Measurements from ENCODE around the gene ATF7.
A peak's percentile ranks its signal among the peaks of the same experiment; 100 is the strongest.

The ATF7 gene

DNA sequence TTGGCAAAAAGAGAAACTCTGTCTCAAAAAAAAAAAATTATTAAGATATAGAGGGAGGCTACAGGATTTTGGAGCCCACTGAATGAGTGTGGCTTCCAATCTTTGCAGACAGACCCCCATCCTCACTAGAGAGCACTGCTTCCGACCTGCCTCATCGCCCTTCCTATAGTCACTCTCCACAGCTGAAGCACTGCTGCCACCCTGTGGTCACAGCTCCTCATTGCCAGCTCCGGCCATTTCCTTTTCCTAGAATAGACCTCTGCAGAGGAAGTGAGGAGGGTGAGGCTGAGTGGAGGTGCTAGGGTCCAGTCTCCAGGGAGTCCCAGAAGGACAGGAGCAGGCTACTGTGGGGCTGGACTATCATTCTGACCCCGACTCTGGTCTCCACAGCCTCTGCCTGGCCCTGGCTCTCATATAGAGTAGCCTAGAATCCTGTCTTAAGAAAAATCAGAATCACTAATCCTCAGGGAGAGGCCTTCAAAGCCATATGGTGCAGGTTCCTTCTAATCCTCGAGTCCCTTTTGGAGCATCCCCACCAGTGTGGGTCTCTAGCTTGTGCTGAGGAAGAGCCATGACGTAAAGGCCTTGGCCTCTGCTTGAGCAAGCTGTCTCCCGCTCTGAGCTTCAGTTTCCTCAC lies 117.5 kb downstream of the ATF7 start:
- no peaks in the 10 kb centered on the region for H4K20me1 ChIP-seq (ENCODE audit: insufficient read depth, low read length)
- peaks cover 53% of the 10 kb centered on the region for H3K36me3 ChIP-seq (ENCODE audit: insufficient read depth, low read length)
- no peak overlapping the region; the same call in 1 of the 2 replicates for H3K9ac ChIP-seq (ENCODE audit: low read depth, low read length)
- no peaks in the 10 kb centered on the region for H3K27me3 ChIP-seq (ENCODE audit: insufficient read depth, low read length, poor library complexity)
- peaks cover 8% of the 10 kb centered on the region for H3K4me1 ChIP-seq (ENCODE audit: insufficient read depth, low read length)
- peak; percentile 97 for ATAC-seq (ENCODE audit: insufficient read depth, low read depth)
- DNase-seq, result peak; percentile 86
- peak overlapping the region; percentile 49 for H3K27ac ChIP-seq (ENCODE audit: low read length)
- 0 out of 2 replicates have a peak, but pooled peaks cover under 1% of the 10 kb centered on the region for H3K79me2 ChIP-seq (ENCODE audit: insufficient read depth, low read length)
- H3K4me3 ChIP-seq (ENCODE audit: low read depth in 1 of 2, low read length in 2 of 2), result no peak overlapping the region
- H2AFZ ChIP-seq (ENCODE audit: low read depth, low read length), result peak overlapping the region; percentile 58; the same call in 1 of the 2 replicates
- no peak for TF ChIP-seq EZH2 (IDR thresholded peaks at IDR 0.05; ENCODE audit: borderline replicate concordance, low read depth, low read length, severe bottlenecking)
- TF ChIP-seq, protein P1, sequence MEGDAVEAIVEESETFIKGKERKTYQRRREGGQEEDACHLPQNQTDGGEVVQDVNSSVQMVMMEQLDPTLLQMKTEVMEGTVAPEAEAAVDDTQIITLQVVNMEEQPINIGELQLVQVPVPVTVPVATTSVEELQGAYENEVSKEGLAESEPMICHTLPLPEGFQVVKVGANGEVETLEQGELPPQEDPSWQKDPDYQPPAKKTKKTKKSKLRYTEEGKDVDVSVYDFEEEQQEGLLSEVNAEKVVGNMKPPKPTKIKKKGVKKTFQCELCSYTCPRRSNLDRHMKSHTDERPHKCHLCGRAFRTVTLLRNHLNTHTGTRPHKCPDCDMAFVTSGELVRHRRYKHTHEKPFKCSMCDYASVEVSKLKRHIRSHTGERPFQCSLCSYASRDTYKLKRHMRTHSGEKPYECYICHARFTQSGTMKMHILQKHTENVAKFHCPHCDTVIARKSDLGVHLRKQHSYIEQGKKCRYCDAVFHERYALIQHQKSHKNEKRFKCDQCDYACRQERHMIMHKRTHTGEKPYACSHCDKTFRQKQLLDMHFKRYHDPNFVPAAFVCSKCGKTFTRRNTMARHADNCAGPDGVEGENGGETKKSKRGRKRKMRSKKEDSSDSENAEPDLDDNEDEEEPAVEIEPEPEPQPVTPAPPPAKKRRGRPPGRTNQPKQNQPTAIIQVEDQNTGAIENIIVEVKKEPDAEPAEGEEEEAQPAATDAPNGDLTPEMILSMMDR (IDR thresholded peaks at IDR 0.05; ENCODE audit: borderline replicate concordance, extremely low read depth, low read length, poor library complexity, severe bottlenecking), result peak; percentile 99
- H3K4me2 ChIP-seq (ENCODE audit: insufficient read depth, low read length), result peak overlapping the region; percentile 19; the same call in 1 of the 2 replicates
- no peaks in the 10 kb centered on the region for H3K9me3 ChIP-seq (ENCODE audit: insufficient read depth, low read length, severe bottlenecking)

DNA sequence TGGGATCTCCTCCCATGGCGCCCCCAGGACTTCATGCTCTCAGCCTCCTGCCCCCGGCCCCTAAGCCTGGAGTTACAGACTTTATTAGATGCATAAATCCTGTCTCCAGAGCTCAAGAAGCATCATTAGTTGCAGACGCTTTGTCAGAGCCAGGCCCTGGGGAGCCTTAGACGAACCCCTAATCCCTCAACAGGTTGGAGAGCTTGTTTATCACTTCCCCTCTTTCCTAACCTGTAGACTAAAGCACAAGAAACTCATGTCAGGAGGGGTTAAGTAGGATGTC lies 118.6 kb downstream of the ATF7 start:
- no peak overlapping the region for H3K4me3 ChIP-seq (ENCODE audit: low read depth in 1 of 2, low read length in 2 of 2)
- no peak overlapping the region for H3K4me2 ChIP-seq (ENCODE audit: insufficient read depth, low read length)
- peaks cover 19% of the 10 kb centered on the region for H3K4me1 ChIP-seq (ENCODE audit: insufficient read depth, low read length)
- no peak for ATAC-seq (ENCODE audit: insufficient read depth, low read depth)
- H3K27ac ChIP-seq (ENCODE audit: low read length), result no peak overlapping the region
- no peak overlapping the region for H2AFZ ChIP-seq (ENCODE audit: low read depth, low read length)
- no peaks in the 10 kb centered on the region for H3K9me3 ChIP-seq (ENCODE audit: insufficient read depth, low read length, severe bottlenecking)
- H3K9ac ChIP-seq (ENCODE audit: low read depth, low read length), result no peak overlapping the region
- H3K27me3 ChIP-seq (ENCODE audit: insufficient read depth, low read length, poor library complexity), result no peaks in the 10 kb centered on the region
- H3K79me2 ChIP-seq (ENCODE audit: insufficient read depth, low read length), result peaks cover 11% of the 10 kb centered on the region
- H3K36me3 ChIP-seq (ENCODE audit: insufficient read depth, low read length), result peaks cover 53% of the 10 kb centered on the region
- TF ChIP-seq, protein P1 (IDR thresholded peaks at IDR 0.05; ENCODE audit: borderline replicate concordance, extremely low read depth, low read length, poor library complexity, severe bottlenecking), result no peak
- TF ChIP-seq EZH2 (IDR thresholded peaks at IDR 0.05; ENCODE audit: borderline replicate concordance, low read depth, low read length, severe bottlenecking), result no peak
- H4K20me1 ChIP-seq (ENCODE audit: insufficient read depth, low read length), result no peaks in the 10 kb centered on the region
- DNase-seq, result no peak

DNA sequence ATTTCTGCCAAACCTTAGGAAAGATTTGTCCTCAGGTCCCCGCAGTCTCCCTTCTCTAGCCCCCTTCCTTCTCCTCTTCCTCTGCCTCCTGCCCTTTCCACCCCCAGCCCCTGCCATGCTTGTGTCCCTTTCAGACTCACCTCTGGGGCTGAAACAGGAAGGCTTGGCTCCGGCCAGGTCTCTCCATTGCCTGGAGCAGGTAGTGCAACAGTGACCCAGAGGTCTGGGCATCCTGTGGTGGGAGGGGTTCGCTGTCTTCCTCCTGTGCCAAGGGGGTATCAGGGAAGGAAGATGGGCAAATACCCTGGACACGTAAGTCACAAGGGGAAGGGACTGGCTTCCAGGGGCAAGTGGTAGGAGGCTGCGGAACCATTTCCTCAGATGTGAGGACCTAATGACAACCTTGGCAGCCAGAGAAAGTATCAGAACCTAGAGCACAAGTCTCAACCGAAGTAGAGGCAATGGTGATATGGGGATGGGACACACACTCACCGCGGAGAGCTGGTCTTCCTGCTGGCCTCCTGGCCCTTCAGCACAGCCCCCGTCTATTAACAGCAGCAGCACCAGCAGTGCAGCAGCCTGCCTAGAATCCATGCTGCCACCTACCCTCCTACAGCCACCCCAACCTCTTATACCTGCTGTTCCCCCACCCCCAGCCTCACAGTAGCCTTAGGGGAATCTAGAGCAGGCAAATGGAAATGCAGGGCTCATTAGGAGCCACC lies 119.1 kb downstream of the ATF7 start, which contains the start of gene NPFF:
Gene NPFF, minus strand, starts transcription at position 604 of the 722 bp plus-strand sequence. Its CDS starts 10 bp downstream, at position 594.
- H3K27me3 ChIP-seq (ENCODE audit: insufficient read depth, low read length, poor library complexity), result no peaks in the 10 kb centered on the region
- H3K4me1 ChIP-seq (ENCODE audit: insufficient read depth, low read length), result peaks cover 24% of the 10 kb centered on the region
- no peaks in the 10 kb centered on the region for H3K9me3 ChIP-seq (ENCODE audit: insufficient read depth, low read length, severe bottlenecking)
- H4K20me1 ChIP-seq (ENCODE audit: insufficient read depth, low read length), result no peaks in the 10 kb centered on the region
- no peak for DNase-seq
- no peak within 1 kb of the TSS for H3K9ac ChIP-seq (ENCODE audit: low read depth, low read length)
- no peak within 1 kb of the TSS for H3K4me3 ChIP-seq (ENCODE audit: low read depth in 1 of 2, low read length in 2 of 2)
- no peak within 1 kb of the TSS for H3K4me2 ChIP-seq (ENCODE audit: insufficient read depth, low read length)
- ATAC-seq (ENCODE audit: insufficient read depth, low read depth), result no peak
- no peak within 1 kb of the TSS for H3K27ac ChIP-seq (ENCODE audit: low read length)
- no peak within 1 kb of the TSS for H2AFZ ChIP-seq (ENCODE audit: low read depth, low read length)
- H3K36me3 ChIP-seq (ENCODE audit: insufficient read depth, low read length), result peaks cover 50% of the 10 kb centered on the region
- TF ChIP-seq, protein P1 (IDR thresholded peaks at IDR 0.05; ENCODE audit: borderline replicate concordance, extremely low read depth, low read length, poor library complexity, severe bottlenecking), result no peak
- TF ChIP-seq EZH2 (IDR thresholded peaks at IDR 0.05; ENCODE audit: borderline replicate concordance, low read depth, low read length, severe bottlenecking), result no peak
- H3K79me2 ChIP-seq (ENCODE audit: insufficient read depth, low read length), result peaks cover 16% of the 10 kb centered on the region

Measured in DND-41 (cell line).